ENCODE data around the gene CDH13.

DNA sequence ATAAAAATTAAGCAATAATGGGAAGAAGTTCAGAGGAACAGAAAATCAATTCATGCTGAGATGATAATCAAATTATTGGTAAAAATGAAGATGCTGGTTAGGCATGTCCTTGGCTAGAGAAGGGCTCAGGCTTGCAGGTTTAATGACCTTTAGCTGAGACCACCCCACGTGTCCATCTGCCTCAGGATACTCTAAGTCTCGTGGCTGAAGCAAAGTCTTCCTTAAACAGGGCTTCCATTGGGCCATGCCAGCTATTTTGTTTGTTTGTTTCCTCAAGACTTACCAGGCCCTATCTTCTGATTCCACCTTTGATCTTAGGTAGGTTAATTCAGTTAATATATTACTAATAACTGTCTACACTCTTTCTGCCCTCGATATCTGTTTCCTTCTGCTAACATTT, 366.0 kb downstream of the CDH13 start:
- TF ChIP-seq ASH2L (IDR thresholded peaks at IDR 0.05; ENCODE audit: low read length), result no peak
- no peak for TF ChIP-seq JUN (IDR thresholded peaks at IDR 0.05; ENCODE audit: low read depth, low read length)
- TF ChIP-seq, protein P1, sequence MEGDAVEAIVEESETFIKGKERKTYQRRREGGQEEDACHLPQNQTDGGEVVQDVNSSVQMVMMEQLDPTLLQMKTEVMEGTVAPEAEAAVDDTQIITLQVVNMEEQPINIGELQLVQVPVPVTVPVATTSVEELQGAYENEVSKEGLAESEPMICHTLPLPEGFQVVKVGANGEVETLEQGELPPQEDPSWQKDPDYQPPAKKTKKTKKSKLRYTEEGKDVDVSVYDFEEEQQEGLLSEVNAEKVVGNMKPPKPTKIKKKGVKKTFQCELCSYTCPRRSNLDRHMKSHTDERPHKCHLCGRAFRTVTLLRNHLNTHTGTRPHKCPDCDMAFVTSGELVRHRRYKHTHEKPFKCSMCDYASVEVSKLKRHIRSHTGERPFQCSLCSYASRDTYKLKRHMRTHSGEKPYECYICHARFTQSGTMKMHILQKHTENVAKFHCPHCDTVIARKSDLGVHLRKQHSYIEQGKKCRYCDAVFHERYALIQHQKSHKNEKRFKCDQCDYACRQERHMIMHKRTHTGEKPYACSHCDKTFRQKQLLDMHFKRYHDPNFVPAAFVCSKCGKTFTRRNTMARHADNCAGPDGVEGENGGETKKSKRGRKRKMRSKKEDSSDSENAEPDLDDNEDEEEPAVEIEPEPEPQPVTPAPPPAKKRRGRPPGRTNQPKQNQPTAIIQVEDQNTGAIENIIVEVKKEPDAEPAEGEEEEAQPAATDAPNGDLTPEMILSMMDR (IDR thresholded peaks at IDR 0.05; ENCODE audit: control extremely low read depth in 1 of 3, insufficient read depth in 1 of 3, low read depth in 1 of 3, low read length in 3 of 3), result no peak
- TF ChIP-seq RXRA (IDR thresholded peaks at IDR 0.05; ENCODE audit: insufficient read depth, low read depth, low read length), result no peak
- no peak for TF ChIP-seq POLR2AphosphoS5 (IDR thresholded peaks at IDR 0.05; ENCODE audit: low read depth, low read length)
- no peak for TF ChIP-seq RFX5 (IDR thresholded peaks at IDR 0.05; ENCODE audit: borderline replicate concordance, low read depth, low read length)
- no peak for TF ChIP-seq HDAC2 (IDR thresholded peaks at IDR 0.05; ENCODE audit: borderline replicate concordance in 1 of 2, low read depth in 2 of 2, low read length in 2 of 2)
- TF ChIP-seq HDAC6 (IDR thresholded peaks at IDR 0.05; ENCODE audit: low read depth, low read length), result no peak
- TF ChIP-seq CREB1 (IDR thresholded peaks at IDR 0.05), result no peak
- TF ChIP-seq, protein P2, sequence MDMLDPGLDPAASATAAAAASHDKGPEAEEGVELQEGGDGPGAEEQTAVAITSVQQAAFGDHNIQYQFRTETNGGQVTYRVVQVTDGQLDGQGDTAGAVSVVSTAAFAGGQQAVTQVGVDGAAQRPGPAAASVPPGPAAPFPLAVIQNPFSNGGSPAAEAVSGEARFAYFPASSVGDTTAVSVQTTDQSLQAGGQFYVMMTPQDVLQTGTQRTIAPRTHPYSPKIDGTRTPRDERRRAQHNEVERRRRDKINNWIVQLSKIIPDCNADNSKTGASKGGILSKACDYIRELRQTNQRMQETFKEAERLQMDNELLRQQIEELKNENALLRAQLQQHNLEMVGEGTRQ (IDR thresholded peaks at IDR 0.05; ENCODE audit: low read length), result no peak
- no peak for TF ChIP-seq EZH2 (IDR thresholded peaks at IDR 0.05; ENCODE audit: low read depth, low read length, severe bottlenecking)
- no peak for TF ChIP-seq CBX8 (IDR thresholded peaks at IDR 0.05; ENCODE audit: borderline replicate concordance, low read depth, low read length)
- TF ChIP-seq TAF1 (IDR thresholded peaks at IDR 0.05; ENCODE audit: low read depth, low read length), result no peak
- TF ChIP-seq POLR2A (IDR thresholded peaks at IDR 0.05; ENCODE audit: control extremely low read depth in 1 of 2, low read depth in 2 of 2, low read length in 2 of 2), result no peak
